NOMO-1 treated with DMSO at 0.1 percent for 48 hours (cell line): ENCODE measurements around the gene IL22RA1.
A peak's percentile ranks its signal among the peaks of the same experiment; 100 is the strongest.

Experiments
- DNase-seq: peaks from one replicate; lab custom pipeline; 2025; ENCODE audit not compliant: unreplicated experiment; lab: John Stamatoyannopoulos, UW

IL22RA1 gene

DNA sequence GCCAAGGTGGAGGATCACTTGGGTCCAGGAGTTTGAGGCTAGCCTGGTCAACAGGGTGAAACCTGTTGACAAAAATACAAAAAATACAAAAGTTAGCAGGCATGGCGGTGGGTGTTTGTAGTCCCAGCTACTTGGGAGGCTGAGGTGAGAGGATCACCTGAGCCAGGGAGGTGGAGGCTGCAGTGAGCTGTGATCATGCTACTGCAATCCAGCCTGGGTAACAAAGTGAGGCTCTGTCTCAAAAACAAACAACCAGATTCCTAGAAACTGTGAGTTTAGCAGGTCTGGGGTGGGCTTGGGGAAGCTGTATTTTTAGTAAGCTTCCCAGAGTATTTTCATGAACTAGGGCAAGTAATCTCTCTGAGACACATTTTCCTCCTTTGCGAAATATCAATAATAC is 25.8 kb downstream of the IL22RA1 start:
- no peak for DNase-seq

DNA sequence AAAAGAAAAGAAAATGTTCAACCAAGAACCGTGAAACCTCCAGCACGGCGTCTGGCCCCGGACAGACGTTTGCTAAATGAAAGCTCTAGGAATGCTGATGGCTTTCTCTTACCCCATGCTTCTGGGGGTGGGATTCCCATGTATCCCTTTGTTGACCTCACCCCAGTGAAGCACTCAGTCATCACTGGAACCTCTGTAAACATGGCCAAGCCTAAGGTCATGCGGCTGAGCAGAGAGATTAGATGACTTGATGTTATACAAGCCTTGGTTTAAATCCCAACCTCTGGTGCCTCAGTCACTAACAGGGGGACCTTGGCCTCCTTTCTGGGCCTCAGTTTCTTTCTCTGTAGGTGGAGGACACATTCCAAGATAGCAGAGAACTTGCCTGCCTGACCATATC is 28.2 kb downstream of the IL22RA1 start:
- no peak for DNase-seq

DNA sequence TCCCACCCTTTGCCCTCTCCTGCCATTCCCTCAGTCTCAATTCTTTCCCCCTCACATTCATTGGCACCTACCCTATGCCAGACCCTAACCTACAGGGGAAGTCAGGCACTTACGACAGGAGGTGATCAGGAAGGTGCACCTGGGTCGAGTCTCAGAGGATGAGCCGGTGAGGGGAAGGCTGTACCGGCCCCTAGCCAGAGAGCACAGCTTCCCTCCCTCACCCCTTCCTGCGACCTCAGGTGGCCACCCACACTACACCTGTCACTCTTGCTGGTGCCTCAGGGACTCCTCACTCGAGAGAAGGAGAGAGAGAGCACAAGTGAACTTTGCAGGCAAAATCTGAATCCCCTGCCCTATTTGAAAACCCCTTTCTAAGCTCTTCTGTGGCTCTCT is 29.3 kb downstream of the IL22RA1 start:
- no peak for DNase-seq

- peak; percentile 61 for DNase-seq
Measured at GRCh38 chr1:24111996-24112779, 30.8 kb downstream of the IL22RA1 start, which contains the start of gene MYOM3. MYOM3 (minus strand) TSS chr1:24112135; CDS start chr1:24108636, 3,499 bp downstream.

DNA sequence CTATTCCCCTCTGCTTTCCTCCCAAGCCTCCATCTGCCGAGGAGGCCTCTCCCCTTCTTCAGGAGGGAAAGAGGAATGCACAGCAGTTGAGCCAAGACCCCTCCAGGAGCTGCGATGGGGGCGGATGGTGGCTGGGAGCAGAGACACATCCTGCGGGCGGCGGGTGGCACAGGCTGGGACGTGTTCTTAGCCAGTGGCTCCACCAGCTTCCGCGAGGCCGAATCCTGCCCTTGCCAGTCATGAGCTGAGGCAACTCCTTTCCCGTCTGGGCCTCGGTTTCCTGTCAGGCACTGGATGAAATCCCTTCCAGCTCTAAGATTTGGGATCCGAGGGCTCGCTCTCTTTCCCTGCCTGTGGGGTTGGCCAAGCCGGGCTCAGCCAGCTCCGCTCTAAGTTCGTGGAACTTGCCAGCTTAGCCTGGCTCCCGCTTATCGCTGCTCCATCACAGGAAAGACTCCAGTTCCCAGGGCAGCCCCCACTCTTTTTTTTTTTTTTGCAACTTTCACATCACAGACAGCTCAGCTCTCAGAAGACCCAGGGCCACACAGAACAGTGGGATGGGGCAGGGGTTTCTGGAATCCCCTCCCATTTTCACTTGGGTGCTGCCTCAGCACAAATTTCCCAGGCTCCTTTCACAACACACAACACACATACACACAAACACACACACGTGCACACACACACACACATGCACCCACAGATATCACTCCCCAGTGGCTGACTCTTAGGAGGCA is 31.5 kb downstream of the IL22RA1 start:
- no peak for DNase-seq

DNA sequence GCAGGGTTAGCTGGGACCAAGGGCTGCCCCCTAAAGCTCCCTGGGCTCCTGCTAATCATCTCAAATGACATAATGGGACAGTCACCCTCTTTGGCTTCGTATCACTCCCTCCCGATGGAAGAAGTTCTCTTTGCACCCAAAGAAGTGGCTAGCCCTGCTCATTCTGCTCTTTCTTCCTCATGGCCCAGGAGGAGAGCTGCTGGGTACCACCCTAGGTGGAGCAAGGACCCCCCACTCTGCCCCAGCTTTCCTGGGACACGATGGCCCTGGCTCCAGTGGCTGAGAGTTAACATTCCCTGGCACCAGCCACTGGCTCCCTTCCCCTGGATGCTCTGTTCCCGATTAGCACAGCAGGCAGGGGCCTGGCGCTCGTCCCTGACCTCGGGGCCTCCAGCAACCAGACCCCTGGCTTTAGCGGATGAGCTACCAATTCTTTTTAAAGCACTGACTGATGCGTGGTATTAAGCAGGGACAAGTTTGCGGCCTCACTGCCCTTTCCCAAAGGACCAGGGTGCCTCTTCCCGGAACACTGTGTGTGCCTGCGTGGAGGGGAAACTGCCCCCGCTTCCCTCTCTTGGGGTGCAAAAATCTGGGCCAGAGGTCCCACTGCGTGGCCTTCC is 32.2 kb downstream of the IL22RA1 start:
- no peak for DNase-seq

GRCh38 chr1:24109686-24110475 is 33.1 kb downstream of the IL22RA1 start:
- no peak for DNase-seq

GRCh38 chr1:24109166-24109483 is 33.8 kb downstream of the IL22RA1 start:
- no peak for DNase-seq

GRCh38 chr1:24108334-24109165 is 34.4 kb downstream of the IL22RA1 start:
- DNase-seq = no peak

DNA sequence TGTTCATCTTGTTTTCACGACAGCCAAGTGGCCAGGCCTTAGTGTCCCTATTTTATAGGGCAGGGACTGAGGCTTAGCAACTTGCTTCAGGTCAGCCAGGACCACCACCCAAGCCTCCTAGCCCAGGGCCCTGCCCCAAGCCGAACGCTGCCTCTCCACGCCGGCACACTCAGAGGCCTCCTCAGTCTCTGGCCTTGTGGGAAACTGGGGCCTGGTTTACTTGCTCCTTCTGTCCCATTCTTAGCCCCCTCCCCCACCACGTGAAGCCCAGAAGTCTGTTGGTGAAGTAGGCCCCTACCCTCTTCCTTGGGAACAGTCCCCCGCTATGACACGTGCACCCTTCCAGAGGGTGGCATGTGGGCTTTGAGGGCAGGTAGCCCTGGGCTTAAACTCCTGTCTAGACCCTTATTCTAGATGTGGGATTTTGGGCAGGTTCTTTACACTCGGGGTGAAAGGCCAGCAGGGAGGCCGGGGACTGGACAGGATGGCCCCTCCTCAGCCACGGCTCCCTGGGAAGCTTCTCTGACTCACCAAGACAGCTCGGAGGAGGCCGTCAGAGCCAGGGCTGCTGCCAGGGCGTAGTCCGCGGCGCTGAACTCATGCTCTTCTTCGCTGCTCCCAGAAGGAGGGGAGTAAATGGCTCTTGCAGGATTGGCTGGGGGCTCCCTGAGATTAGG is 35.3 kb downstream of the IL22RA1 start:
- DNase-seq = no peak

GRCh38 chr1:24105368-24106160 is 37.4 kb downstream of the IL22RA1 start:
- no peak for DNase-seq

DNA sequence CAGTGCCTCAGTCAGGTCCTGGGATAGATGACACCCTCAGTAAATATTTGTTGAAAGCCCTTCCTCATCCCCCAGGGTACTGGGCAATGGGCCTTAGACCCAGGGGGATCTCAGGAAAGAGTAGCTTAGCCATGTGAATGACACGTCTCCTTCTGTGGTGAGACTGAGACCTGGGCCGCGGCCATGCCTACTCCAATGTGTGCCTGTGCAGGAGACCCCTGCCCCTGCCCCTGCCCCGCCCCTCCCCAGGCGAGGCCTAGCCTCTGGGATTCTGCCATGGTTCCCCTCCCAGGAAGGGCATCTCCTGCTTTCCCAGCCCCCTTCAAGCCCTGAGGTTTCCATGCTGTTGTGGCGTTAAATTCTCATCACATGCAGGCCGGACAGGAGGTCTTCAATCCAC is 38.1 kb downstream of the IL22RA1 start:
- DNase-seq = no peak

DNA sequence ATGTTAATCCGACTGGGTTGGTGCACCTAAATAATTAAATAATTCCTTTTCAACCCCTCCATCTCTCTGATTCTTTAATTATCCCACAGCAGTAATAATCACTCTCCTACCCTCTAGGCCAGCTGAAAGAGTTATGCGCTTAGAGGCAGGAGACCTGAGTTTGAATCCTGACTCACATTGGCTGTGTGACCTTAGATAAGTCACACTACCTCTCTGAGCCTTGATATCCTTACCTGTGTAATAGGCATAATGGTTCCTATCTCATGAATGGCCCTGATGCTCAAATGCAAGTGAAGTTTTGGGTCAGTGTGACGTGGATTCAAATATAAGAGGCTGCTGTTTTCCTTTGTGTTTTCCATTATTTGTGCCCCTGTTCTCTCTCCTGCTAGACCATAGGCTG is 39.1 kb downstream of the IL22RA1 start:
- DNase-seq = no peak

- no peak for DNase-seq
Measured at GRCh38 chr1:24103408-24103807, 39.5 kb downstream of the IL22RA1 start.

DNA sequence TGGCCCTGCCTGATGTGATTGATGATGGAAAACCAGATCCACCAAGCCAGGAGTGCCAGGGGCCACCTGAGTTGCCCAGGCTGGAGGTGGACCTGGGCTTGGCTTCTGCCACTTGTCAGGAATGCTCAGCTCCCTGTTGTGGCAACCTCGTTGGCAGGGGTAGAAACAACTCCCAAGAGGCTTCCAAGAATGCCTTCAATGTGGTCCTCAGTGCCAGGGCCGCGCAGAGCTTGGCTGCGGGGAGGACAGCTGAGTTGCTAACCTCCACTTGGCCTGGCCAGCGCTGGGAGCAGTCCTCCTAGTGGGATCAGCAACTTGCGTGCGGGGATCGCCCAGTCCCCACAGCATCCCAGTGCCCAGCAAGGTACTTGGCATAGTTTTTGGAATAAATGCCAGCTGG is 40.0 kb downstream of the IL22RA1 start:
- no peak for DNase-seq

- no peak for DNase-seq
Measured at GRCh38 chr1:24101796-24102586, 40.9 kb downstream of the IL22RA1 start.

GRCh38 chr1:24100945-24101737 is 41.8 kb downstream of the IL22RA1 start:
- DNase-seq = no peak
